HG03025 (cell line): ENCODE data around the gene SSTR5.

Experiments
- ATAC-seq: cut with Tn5 transposase; IDR thresholded peaks from one replicate; pipeline ENCODE4 v1.9.1; 2021; ENCODE audit warnings: mild to moderate bottlenecking, moderate library complexity; ENCODE audit not compliant: unreplicated experiment, low FRiP score

The SSTR5 gene

DNA sequence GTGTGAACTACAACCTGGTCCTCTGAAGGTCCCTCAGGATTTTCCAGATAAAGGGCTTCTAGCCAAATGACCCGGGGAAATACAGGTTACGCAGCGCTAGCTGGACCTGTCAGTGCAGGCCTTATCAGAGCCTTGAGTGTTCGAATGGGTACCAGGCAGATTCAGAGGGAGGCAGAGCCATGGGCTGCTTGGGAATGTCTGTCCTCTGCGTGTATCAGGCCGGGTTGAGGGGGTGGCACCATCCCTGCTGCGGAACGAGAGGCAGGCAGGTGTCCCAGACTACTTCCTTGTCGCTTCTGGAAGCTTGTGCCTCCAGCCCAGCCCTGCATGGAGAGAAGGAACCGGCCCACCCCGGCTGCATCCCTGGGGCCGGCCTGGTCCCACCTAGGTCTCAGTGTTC, 33.6 kb upstream of the SSTR5 start:
- ATAC-seq = no peak

DNA sequence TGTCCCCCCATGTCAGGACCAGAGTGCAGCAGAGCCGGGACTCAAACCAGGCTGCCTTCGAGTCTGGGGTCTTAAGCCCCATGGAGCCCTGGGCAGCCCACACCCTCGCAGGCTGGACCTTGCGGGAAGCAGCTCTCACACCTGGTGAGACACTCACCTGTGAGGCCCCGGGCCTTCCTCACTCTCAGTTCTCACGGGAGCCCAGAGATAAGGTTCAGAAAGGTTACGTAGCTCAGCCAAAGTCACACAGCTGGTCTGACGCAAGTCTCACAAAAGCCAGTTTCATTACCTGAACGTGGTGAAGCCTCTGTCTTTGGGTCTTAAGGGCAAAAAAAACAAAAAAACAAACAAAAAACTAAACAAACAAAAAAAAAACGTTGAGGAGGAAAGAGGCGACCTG, 32.8 kb upstream of the SSTR5 start:
- ATAC-seq = no peak

DNA sequence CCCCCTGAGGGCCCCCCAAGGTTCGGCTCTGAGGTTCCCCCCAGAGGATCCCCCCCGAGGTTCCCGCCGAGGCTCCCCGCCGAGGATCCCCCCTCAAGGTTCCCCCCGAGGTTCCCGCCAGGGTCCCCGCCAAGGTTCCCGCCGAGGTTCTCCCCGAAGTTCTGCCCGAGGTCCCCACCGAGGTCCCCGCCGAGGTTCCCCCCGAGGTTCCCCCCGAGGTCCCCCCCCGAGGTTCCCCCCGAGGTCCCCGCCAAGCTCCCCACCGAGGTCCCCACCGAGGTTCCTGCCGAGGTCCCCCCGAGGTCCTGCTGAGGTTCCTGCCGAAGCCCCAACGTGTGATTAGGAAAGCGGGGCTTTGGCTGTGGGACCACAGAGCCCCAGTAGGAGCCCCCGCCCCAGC, 32.2 kb upstream of the SSTR5 start:
- ATAC-seq = no peak

DNA sequence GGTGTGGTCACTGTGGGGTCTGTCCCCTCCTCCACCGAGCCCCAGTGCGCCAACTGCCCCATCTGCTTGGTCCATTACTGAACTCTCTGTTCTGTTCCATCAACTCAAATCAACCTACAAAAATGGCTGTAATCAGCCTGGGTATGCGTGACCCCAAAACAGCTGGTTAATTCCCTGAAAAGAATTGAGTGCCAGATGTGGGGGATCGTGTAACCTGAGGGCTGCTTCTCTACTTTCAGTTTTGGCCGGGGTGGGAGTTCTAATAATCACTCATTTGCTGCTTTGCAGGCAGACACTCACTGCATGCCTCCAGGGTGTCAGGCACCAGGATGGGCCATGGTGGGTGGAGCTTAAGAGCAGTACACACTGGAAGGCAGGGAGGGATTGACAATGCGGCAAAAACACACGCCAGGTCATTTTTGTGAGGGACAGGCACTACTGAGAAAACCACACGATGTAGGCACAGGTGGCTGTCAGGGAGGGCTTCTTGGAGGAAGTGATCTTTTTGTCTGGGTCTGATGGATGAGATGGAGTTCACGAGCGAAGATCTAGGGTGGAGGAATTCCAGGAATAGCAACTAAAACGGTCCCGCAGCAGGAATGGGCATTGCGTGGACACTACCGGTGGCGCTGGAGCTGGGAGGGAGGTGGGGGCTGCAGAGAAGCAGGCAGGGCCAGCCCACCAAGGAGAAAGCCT, 30.4 kb upstream of the SSTR5 start:
- ATAC-seq = no peak

- no peak for ATAC-seq
Observed at GRCh38 chr16:1042866-1043265, 29.7 kb upstream of the SSTR5 start.

DNA sequence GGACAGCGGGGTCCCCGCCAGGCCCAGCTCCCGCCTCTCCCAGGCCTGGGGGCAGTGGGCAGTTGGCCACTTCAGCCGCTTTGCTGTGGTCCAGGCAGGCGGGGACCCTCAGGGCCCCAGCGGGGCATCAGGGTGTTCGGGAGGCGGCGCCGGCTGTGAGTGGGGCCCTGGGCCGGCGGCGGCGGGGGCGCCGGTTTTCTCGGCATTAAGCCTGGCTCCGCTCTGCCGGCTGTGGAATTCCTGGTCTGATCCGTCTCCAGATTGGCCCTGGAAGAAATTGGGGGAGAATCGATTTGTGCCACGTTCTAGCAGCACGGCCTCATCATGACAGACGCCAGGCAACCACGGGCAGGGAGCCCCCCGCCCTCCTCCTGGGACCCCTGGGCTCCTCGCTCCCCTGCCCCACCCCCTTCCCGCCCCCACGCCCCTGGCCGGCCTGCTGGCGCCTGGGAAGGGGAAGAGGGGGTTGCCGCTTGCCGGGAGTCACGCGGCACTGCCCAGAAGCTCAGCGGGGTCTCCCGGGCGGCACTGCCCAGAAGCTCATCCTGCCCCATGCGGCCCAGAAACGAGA, 28.6 kb upstream of the SSTR5 start:
- ATAC-seq = no peak

- no peak for ATAC-seq
Observed at GRCh38 chr16:1044460-1045309, 27.9 kb upstream of the SSTR5 start.

DNA sequence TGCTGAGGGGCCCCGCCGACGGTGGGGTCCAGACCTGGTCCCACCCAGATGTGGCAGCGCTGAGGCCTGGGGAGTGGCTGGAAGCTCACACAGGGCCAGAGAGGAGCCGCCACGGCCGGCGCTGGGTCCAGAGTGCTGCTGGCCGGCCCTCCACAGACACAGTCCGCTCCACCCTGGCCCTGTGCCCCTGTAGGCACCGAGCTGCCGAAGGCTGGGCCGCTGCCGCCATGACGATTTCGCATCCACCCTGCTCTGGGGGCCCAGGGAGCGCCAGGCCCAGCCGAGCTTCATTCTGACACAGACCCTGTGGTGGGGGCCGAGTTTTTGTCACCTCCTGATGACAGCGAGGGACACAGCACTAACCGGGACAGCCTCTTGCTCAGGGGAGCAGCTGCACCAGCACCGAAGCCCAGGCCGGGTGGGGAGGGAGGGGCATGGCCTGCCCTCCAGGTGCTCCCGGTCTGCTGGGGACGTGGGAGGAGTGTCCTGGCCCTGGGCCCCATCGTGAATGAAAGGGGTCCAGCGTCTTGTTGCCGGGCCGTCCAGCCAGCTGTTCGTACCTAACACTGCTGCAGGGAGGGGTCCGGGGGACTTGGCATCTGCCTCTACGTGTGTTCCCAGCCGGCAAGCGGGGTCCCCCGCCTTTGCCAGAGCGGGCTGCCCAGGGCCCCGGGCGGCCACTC, 27.1 kb upstream of the SSTR5 start:
- no peak for ATAC-seq

- no peak for ATAC-seq
Observed at GRCh38 chr16:1045993-1046911, 26.3 kb upstream of the SSTR5 start.

GRCh38 chr16:1047123-1047522, 25.4 kb upstream of the SSTR5 start:
- no peak for ATAC-seq

- ATAC-seq = no peak
Observed at GRCh38 chr16:1047801-1048200, 24.7 kb upstream of the SSTR5 start.

DNA sequence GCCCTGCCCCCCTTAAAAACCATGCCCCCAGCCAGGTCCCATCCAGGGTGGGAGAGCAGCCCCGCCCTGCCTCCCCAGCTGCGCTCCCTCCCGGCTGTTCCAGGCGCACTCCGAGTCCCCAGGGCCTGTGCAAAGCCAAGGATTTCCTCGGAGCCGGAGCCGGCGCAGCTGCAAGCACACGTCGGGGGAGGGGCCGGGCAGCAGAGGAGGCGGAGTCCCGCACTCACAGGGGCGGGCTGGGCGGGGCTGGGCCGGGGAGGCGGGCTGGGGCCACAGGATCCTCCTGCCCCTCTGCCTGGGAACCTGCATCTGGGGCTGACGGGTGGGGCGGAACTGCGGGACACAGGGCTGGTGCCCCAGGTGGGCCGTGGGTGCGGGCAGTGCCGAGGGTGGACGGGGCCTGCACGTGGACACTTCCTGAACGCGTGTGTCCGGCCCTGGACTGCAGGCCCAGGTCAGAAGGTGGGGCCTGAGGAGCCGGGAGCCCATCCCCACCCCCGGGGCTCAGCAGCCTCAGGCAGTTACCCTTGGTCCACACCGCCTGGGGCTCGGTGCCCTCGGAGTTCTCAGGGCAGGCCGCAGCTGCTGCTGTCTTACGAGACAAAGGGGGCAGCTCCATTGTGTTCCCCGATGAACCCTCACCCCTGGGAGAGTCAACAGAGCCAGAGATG, 24.0 kb upstream of the SSTR5 start:
- no peak for ATAC-seq

GRCh38 chr16:1049113-1049975, 23.2 kb upstream of the SSTR5 start:
- ATAC-seq = no peak

GRCh38 chr16:1049976-1050247, 22.6 kb upstream of the SSTR5 start:
- ATAC-seq = no peak

GRCh38 chr16:1050516-1050915, 22.0 kb upstream of the SSTR5 start:
- no peak for ATAC-seq

DNA sequence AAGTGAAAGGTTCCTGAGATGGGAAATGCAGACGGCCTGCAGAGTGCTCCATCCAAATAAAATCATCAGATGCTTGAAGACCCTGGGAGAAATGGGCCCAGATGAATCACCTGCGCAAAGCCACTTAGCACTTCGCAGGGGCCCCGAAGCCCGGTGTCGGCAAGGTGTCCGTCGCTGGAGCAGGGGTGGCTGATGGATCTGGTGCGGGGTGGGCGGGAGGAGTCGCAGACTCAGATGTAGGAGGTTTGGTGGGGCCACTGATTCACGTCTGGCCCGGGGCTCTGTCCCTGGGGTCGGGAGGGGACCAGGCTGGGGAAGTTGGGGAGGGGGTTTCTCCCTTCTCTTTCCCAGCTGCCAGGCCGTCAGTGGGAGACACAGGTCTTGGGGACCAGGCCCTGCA, 21.6 kb upstream of the SSTR5 start:
- no peak for ATAC-seq

DNA sequence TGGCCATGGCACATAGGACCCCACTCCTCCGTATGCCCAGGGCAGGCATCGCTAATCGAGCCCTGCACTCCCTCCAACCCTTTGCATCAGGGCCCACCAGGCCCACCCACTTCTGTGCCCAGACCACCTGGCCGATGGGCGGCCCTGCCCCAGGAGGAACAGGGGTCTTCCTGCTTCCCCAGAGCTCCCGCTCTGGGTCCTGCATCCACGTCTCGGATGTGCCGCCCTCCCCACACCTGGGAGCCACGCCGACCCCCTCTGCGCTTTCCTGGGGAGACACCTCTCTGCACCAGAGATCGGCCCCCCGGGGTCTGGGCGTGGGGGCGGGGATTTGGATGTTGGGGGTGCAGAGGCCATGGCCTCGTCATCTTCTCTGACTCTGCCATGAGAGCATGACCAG, 21.1 kb upstream of the SSTR5 start:
- no peak for ATAC-seq

DNA sequence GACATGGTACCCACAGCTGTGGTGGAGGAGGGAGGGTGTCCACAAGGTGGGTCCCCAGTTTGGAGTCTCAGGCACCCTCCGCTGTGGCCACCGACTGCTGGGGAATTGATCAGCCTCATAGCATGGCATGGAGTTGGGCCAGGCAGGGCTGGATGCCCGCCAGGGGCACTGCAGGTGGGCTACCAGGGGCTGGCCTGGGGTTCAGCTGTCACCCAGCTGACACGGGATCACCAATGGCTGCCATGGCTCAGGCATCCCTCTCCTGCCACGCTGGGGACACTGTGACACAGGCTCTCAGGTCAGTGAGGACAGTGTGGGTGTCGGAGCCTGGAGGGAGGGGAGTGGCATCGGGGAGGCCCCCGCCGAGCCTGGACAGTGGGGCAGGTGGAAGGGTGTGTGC, 19.8 kb upstream of the SSTR5 start:
- ATAC-seq = no peak

GRCh38 chr16:1053121-1053521, 19.4 kb upstream of the SSTR5 start:
- no peak for ATAC-seq
